ENCODE data around the gene MAP1LC3C.

GRCh38 chr1:242019018-242019417, 20.1 kb upstream of the MAP1LC3C start:
- TF ChIP-seq CTCF (conservative IDR thresholded peaks at IDR 0.05; ENCODE audit: low read length) (no peak), EZH2phosphoT487 (IDR thresholded peaks at IDR 0.05; ENCODE audit: borderline replicate concordance, low read depth, low read length) (no peak)

Data from OCI-LY7 (cell line).